WTC11 (cell line): ENCODE measurements around the gene NMRK1.

Experiments used
- CREM ChIP-seq: sonication (generic); formaldehyde crosslinking; IDR thresholded peaks from 2 replicates; pipeline ENCODE4 v1.8.1; 2022; ENCODE audit warnings: mild to moderate bottlenecking, missing genetic modification reagents, moderate library complexity
- FOXJ3 ChIP-seq: sonication (generic); formaldehyde crosslinking; IDR thresholded peaks from 2 replicates; pipeline ENCODE4 v1.9.0; 2021; ENCODE audit warnings: missing genetic modification reagents, mild to moderate bottlenecking, borderline replicate concordance
- JUN ChIP-seq: sonication (generic); formaldehyde crosslinking; IDR thresholded peaks from 2 replicates; pipeline ENCODE4 v1.8.0; 2023; ENCODE audit warnings: mild to moderate bottlenecking, missing genetic modification reagents
- MXD4 ChIP-seq: fragments of 250-450 bp; sonication (Bioruptor Pico); IDR thresholded peaks from 2 replicates; pipeline ENCODE4 v1.8.0; 2021; ENCODE audit warnings: mild to moderate bottlenecking, moderate library complexity, borderline replicate concordance
- SMAD4 ChIP-seq: sonication (generic); formaldehyde crosslinking; IDR thresholded peaks from 2 replicates; pipeline ENCODE4 v1.8.0; 2022; ENCODE audit warnings: mild to moderate bottlenecking, missing genetic modification reagents
- TEAD4 ChIP-seq: sonication (generic); formaldehyde crosslinking; IDR thresholded peaks from 2 replicates; pipeline ENCODE4 v1.8.0; 2022; ENCODE audit warnings: mild to moderate bottlenecking, missing genetic modification reagents
- ZNF263 ChIP-seq: sonication (generic); formaldehyde crosslinking; IDR thresholded peaks from 2 replicates; pipeline ENCODE4 v1.8.1; 2022; ENCODE audit warnings: low read depth, mild to moderate bottlenecking, moderate library complexity, missing genetic modification reagents
- ZNF423 ChIP-seq: fragments of 250-450 bp; sonication (Bioruptor Pico); IDR thresholded peaks from 2 replicates; pipeline ENCODE4 v2.1.2; 2022; ENCODE audit warnings: mild to moderate bottlenecking, moderate library complexity
- TF ChIP-seq, protein P1 (sequence below): sonication (generic); formaldehyde crosslinking; conservative IDR thresholded peaks from 2 replicates; pipeline ENCODE4 v1.8.1; 2022; ENCODE audit warnings: mild to moderate bottlenecking, missing genetic modification reagents
- TF ChIP-seq, protein P2 (sequence below): fragments of 200-600 bp; IDR thresholded peaks from 2 replicates; pipeline ENCODE4 v1.8.0; 2022; ENCODE audit warnings: antibody characterized with exemption
- TF ChIP-seq, protein P3 (sequence below): sonication (generic); formaldehyde crosslinking; IDR thresholded peaks from 2 replicates; pipeline ENCODE4 v1.8.1; 2023; ENCODE audit warnings: mild to moderate bottlenecking, missing genetic modification reagents, moderate library complexity
- TF ChIP-seq, protein P4 (sequence below): fragments of 250-450 bp; sonication (Bioruptor Pico); IDR thresholded peaks from 2 replicates; pipeline ENCODE4 v1.9.0; 2021; ENCODE audit warnings: moderate library complexity, mild to moderate bottlenecking, inconsistent platforms, borderline replicate concordance
- TF ChIP-seq, protein P5 (sequence below): sonication (generic); formaldehyde crosslinking; IDR thresholded peaks from 2 replicates; pipeline ENCODE4 v1.8.1; 2023; ENCODE audit warnings: mild to moderate bottlenecking, missing genetic modification reagents, borderline replicate concordance
- TF ChIP-seq, protein P6 (sequence below): sonication (generic); formaldehyde crosslinking; IDR thresholded peaks from 2 replicates; pipeline ENCODE4 v1.8.1; 2023; ENCODE audit warnings: mild to moderate bottlenecking, moderate library complexity, missing genetic modification reagents

DNA sequence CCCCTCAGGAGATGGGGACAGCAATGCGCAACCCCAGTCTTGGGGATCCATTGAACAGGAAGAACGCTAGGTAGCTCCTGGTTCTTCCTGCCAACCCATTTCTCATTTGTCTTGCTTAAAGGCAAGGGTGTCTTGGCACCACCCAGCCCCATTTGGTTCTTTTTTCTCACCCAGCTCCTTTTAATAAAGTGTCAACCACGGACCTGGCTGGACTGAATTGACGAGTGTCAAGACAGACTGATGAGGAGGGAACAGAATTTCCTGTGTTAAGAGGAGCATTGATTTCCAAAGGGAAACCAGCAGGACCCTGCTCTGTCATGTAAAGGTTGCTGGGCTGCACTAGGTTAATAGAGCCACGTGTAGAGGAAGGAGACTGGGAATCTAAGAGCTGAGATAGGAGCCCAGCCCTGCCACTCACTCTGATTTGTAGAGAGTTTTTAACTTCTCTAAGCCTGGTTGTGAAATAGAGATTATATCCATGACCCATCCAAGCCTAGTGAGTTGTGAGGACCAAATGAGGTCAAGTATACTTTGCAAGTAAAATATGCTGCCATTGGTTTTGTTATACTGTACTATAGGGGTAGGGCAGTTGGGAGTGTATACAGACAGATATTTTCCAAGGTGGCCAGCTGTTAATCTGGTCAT is 34.1 kb upstream of the NMRK1 start:
- TF ChIP-seq, protein P1, sequence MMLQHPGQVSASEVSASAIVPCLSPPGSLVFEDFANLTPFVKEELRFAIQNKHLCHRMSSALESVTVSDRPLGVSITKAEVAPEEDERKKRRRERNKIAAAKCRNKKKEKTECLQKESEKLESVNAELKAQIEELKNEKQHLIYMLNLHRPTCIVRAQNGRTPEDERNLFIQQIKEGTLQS (CRISPR knock-in tag), result no peak
- no peak for TF ChIP-seq MXD4 (CRISPR knock-in tag)
- TF ChIP-seq, protein P2, sequence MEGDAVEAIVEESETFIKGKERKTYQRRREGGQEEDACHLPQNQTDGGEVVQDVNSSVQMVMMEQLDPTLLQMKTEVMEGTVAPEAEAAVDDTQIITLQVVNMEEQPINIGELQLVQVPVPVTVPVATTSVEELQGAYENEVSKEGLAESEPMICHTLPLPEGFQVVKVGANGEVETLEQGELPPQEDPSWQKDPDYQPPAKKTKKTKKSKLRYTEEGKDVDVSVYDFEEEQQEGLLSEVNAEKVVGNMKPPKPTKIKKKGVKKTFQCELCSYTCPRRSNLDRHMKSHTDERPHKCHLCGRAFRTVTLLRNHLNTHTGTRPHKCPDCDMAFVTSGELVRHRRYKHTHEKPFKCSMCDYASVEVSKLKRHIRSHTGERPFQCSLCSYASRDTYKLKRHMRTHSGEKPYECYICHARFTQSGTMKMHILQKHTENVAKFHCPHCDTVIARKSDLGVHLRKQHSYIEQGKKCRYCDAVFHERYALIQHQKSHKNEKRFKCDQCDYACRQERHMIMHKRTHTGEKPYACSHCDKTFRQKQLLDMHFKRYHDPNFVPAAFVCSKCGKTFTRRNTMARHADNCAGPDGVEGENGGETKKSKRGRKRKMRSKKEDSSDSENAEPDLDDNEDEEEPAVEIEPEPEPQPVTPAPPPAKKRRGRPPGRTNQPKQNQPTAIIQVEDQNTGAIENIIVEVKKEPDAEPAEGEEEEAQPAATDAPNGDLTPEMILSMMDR, result no peak
- TF ChIP-seq FOXJ3 (CRISPR knock-in tag), result no peak
- no peak for TF ChIP-seq JUN (CRISPR knock-in tag)
- TF ChIP-seq, protein P3, sequence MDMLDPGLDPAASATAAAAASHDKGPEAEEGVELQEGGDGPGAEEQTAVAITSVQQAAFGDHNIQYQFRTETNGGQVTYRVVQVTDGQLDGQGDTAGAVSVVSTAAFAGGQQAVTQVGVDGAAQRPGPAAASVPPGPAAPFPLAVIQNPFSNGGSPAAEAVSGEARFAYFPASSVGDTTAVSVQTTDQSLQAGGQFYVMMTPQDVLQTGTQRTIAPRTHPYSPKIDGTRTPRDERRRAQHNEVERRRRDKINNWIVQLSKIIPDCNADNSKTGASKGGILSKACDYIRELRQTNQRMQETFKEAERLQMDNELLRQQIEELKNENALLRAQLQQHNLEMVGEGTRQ, result no peak
- no peak for TF ChIP-seq CREM
- TF ChIP-seq, protein P4, sequence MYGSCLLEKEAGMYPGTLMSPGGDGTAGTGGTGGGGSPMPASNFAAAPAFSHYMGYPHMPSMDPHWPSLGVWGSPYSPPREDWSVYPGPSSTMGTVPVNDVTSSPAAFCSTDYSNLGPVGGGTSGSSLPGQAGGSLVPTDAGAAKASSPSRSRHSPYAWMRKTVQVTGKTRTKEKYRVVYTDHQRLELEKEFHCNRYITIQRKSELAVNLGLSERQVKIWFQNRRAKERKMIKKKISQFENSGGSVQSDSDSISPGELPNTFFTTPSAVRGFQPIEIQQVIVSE (CRISPR knock-in tag), result no peak
- TF ChIP-seq TEAD4 (CRISPR knock-in tag), result no peak
- TF ChIP-seq ZNF423 (CRISPR knock-in tag), result no peak
- TF ChIP-seq SMAD4 (CRISPR knock-in tag), result no peak
- TF ChIP-seq, protein P5, sequence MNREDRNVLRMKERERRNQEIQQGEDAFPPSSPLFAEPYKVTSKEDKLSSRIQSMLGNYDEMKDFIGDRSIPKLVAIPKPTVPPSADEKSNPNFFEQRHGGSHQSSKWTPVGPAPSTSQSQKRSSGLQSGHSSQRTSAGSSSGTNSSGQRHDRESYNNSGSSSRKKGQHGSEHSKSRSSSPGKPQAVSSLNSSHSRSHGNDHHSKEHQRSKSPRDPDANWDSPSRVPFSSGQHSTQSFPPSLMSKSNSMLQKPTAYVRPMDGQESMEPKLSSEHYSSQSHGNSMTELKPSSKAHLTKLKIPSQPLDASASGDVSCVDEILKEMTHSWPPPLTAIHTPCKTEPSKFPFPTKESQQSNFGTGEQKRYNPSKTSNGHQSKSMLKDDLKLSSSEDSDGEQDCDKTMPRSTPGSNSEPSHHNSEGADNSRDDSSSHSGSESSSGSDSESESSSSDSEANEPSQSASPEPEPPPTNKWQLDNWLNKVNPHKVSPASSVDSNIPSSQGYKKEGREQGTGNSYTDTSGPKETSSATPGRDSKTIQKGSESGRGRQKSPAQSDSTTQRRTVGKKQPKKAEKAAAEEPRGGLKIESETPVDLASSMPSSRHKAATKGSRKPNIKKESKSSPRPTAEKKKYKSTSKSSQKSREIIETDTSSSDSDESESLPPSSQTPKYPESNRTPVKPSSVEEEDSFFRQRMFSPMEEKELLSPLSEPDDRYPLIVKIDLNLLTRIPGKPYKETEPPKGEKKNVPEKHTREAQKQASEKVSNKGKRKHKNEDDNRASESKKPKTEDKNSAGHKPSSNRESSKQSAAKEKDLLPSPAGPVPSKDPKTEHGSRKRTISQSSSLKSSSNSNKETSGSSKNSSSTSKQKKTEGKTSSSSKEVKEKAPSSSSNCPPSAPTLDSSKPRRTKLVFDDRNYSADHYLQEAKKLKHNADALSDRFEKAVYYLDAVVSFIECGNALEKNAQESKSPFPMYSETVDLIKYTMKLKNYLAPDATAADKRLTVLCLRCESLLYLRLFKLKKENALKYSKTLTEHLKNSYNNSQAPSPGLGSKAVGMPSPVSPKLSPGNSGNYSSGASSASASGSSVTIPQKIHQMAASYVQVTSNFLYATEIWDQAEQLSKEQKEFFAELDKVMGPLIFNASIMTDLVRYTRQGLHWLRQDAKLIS, result no peak
- TF ChIP-seq ZNF263 (CRISPR knock-in tag), result no peak
- TF ChIP-seq, protein P6, sequence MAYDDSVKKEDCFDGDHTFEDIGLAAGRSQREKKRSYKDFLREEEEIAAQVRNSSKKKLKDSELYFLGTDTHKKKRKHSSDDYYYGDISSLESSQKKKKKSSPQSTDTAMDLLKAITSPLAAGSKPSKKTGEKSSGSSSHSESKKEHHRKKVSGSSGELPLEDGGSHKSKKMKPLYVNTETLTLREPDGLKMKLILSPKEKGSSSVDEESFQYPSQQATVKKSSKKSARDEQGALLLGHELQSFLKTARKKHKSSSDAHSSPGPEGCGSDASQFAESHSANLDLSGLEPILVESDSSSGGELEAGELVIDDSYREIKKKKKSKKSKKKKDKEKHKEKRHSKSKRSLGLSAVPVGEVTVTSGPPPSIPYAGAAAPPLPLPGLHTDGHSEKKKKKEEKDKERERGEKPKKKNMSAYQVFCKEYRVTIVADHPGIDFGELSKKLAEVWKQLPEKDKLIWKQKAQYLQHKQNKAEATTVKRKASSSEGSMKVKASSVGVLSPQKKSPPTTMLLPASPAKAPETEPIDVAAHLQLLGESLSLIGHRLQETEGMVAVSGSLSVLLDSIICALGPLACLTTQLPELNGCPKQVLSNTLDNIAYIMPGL (CRISPR knock-in tag), result no peak
